ENCODE data around the gene NRG3. TPM values are rescaled to one million over a fixed set of nuclear protein-coding genes. Genes with fewer than 3 reads are reported as not detected.

NRG3 gene
- total and polyA plus RNA-seq, 2 of the 4 experiments (the other 2 are of a cell fraction) = not detected

- no peak overlapping the region for H2BK120ac ChIP-seq (ENCODE audit: low read depth, low read length)
- in situ Hi-C loops (cut with MboI; ENCODE audit: low sequenced_read_pairs) (no loop called here), intact Hi-C loops (cut with micrococcal nuclease) (loop anchor here (1.0 kb wide), 1 partner anchor 18 kb away; no protein-coding TSS in a partner anchor), dilution Hi-C loops (cut with HindIII; ENCODE audit: low sequenced_read_pairs, unreplicated experiment) (no loop called here)
- H3K4me2 ChIP-seq (ENCODE audit: low read depth, low read length) = no peak overlapping the region
- H2AK9ac ChIP-seq (replicated peaks; ENCODE audit: low read depth, low read length, poor library complexity) = no peak overlapping the region
- no peaks in the 10 kb centered on the region for H4K20me1 ChIP-seq (ENCODE audit: insufficient read depth, low read length)
- H3K18ac ChIP-seq (ENCODE audit: low read depth, low read length) = no peak overlapping the region
- ChIA-PET POLR2A (ENCODE audit: unreplicated experiment) (no interaction called here), CTCF (no interaction called here)
- H2AFZ ChIP-seq (replicated peaks; ENCODE audit: low read length, poor library complexity) = no peak overlapping the region
- no peaks in the 10 kb centered on the region for H3K79me1 ChIP-seq (ENCODE audit: low read depth in 1 of 2, low read length in 2 of 2)
- no peak overlapping the region for H3K4me3 ChIP-seq (ENCODE audit: insufficient read depth, low read depth, low read length)
- H2AK5ac ChIP-seq (ENCODE audit: low read depth, low read length) = no peak overlapping the region
- no peak overlapping the region for H2BK5ac ChIP-seq (ENCODE audit: low read depth, low read length, poor library complexity, severe bottlenecking)
- H3K4ac ChIP-seq (ENCODE audit: low read depth, low read length) = no peak overlapping the region
- H3K9me1 ChIP-seq (ENCODE audit: insufficient read depth, low read length) = no peaks in the 10 kb centered on the region
- H4K8ac ChIP-seq (ENCODE audit: low read depth in 2 of 2, low read length in 2 of 2) = no peak overlapping the region
- peaks cover 5% of the 10 kb centered on the region; the same call in 1 of the 2 replicates for H3K9me3 ChIP-seq (ENCODE audit: control insufficient read depth, insufficient read depth, low read length)
- BruUV-seq (replicated peaks) = no TSS peak
- no peak overlapping the region for H3K27ac ChIP-seq (ENCODE audit: insufficient read depth, low read length)
- H4K5ac ChIP-seq (ENCODE audit: low read depth, low read length) = no peak overlapping the region
- H2BK15ac ChIP-seq (ENCODE audit: low read depth, low read length) = no peak overlapping the region
- H4K91ac ChIP-seq (ENCODE audit: insufficient read depth, low read depth, low read length) = no peak overlapping the region
- H2BK20ac ChIP-seq (ENCODE audit: low read depth, low read length) = no peak overlapping the region
- no peak overlapping the region for H3K9ac ChIP-seq (ENCODE audit: low read depth, low read length)
- H3K36me3 ChIP-seq (ENCODE audit: control insufficient read depth, insufficient read depth, low read length) = no peaks in the 10 kb centered on the region
- TF ChIP-seq SMC3 (IDR thresholded peaks at IDR 0.05; ENCODE audit: low read depth, low read length) (no peak), ELK1 (IDR thresholded peaks at IDR 0.05; ENCODE audit: borderline replicate concordance, low read depth, low read length) (no peak), NFE2L2 (IDR thresholded peaks at IDR 0.05; ENCODE audit: low read depth, low read length) (no peak)
- no peak overlapping the region for H3K14ac ChIP-seq (replicated peaks; ENCODE audit: low read depth, low read length)
- no CpG with 5 or more reads among the region's 1 CpG for whole genome bisulfite sequencing, 2 experiments (ENCODE audit: extremely low coverage in 2 of 2, insufficient read length in 1 of 2)
- no peak overlapping the region for H3K56ac ChIP-seq (ENCODE audit: extremely low read depth, insufficient read depth, low read length)
- no peak for DNase-seq
- no peaks in the 10 kb centered on the region for H3K27me3 ChIP-seq (ENCODE audit: control insufficient read depth, insufficient read depth, low read length)
- H3K23ac ChIP-seq (ENCODE audit: low read depth, low read length) = no peak overlapping the region
- no peaks in the 10 kb centered on the region for H3K4me1 ChIP-seq (ENCODE audit: control insufficient read depth, insufficient read depth, low read length)
- ATAC-seq (ENCODE audit: low read depth) = no peak
These were observed 261.1 kb downstream of the NRG3 start for GRCh38 chr10:82136103-82136502.

Measured in IMR-90 (cell line).